Hepatocyte (in vitro differentiated cells): Measurements from ENCODE around the gene SOSTDC1. TPM values are rescaled to one million over a fixed set of nuclear protein-coding genes. Genes with fewer than 3 reads are reported as not detected.

ENCODE experiments used
- DNase-seq: peaks from one replicate; pipeline ENCODE4 v3.0.0-alpha.2; 2016; ENCODE audit warnings: low spot score
- H2AFZ ChIP-seq: fragments of 200-600 bp; sonication (generic); 2 replicates; pipeline ENCODE4 v1.6.0; 2016; ENCODE audit warnings: antibody characterized with exemption, mild to moderate bottlenecking
- H3K27ac ChIP-seq: fragments of 200-600 bp; sonication (generic); 2 replicates; pipeline ENCODE4 v1.5.1; 2016; ENCODE audit warnings: mild to moderate bottlenecking
- H3K27me3 ChIP-seq: fragments of 200-600 bp; sonication (generic); 2 replicates; pipeline ENCODE4 v1.6.1; 2016
- H3K36me3 ChIP-seq: fragments of 200-600 bp; sonication (generic); replicated peaks from 2 replicates; pipeline ENCODE4 v1.5.1; 2016; ENCODE audit warnings: low read depth; ENCODE audit not compliant: insufficient read depth
- H3K4me1 ChIP-seq: fragments of 200-600 bp; sonication (generic); 2 replicates; pipeline ENCODE4 v1.5.1; 2016; ENCODE audit warnings: mild to moderate bottlenecking, moderate library complexity; ENCODE audit not compliant: insufficient read depth
- H3K4me2 ChIP-seq: fragments of 200-600 bp; sonication (generic); 2 replicates; pipeline ENCODE4 v1.6.0; 2016
- H3K4me3 ChIP-seq: fragments of 200-600 bp; sonication (generic); 2 replicates; pipeline ENCODE4 v1.5.1; 2016; ENCODE audit warnings: mild to moderate bottlenecking
- H3K79me2 ChIP-seq: fragments of 200-600 bp; sonication (generic); 2 replicates; pipeline ENCODE4 v1.6.0; 2017; ENCODE audit warnings: mild to moderate bottlenecking
- H3K9me2 ChIP-seq: fragments of 200-600 bp; sonication (generic); replicated peaks from 2 replicates; pipeline ENCODE4 v1.6.0; 2017; ENCODE audit warnings: mild to moderate bottlenecking; ENCODE audit not compliant: insufficient read depth
- H3K9me3 ChIP-seq: fragments of 200-600 bp; sonication (generic); 2 replicates; pipeline ENCODE4 v1.5.1; 2016; ENCODE audit warnings: low read depth, mild to moderate bottlenecking
- H4K20me1 ChIP-seq: fragments of 200-600 bp; sonication (generic); 2 replicates; pipeline ENCODE4 v1.6.0; 2016; ENCODE audit warnings: mild to moderate bottlenecking; ENCODE audit not compliant: insufficient read depth, poor library complexity, severe bottlenecking
- CTCF ChIP-seq: fragments of 200-600 bp; sonication (generic); IDR thresholded peaks from 2 replicates; pipeline ENCODE4 v1.5.1; 2016; ENCODE audit warnings: antibody characterized with exemption, mild to moderate bottlenecking; ENCODE audit not compliant: poor library complexity
- EZH2 ChIP-seq: fragments of 200-600 bp; sonication (generic); IDR thresholded peaks from 2 replicates; pipeline ENCODE4 v1.6.1; 2016; ENCODE audit warnings: antibody characterized with exemption, mild to moderate bottlenecking, borderline replicate concordance
- EZH2phosphoT487 ChIP-seq: fragments of 200-600 bp; sonication (generic); IDR thresholded peaks from one replicate; pipeline ENCODE4 v1.6.1; 2018; ENCODE audit warnings: antibody characterized with exemption, mild to moderate bottlenecking, low read depth, moderate library complexity; ENCODE audit not compliant: unreplicated experiment, severe bottlenecking
- whole genome bisulfite sequencing: methylation state at CpG from one replicate; pipeline ENCODE4 v1.1.6; 2016; ENCODE audit warnings: low lambda C conversion rate; ENCODE audit errors: missing lambda C conversion rate; 5-methylcytosine and 5-hydroxymethylcytosine counted together
- polyA plus RNA-seq: library from polyadenylated mRNA; unstranded; fragments of >200 nt; fragmentation: Nextera tagmentation; extraction: Ambion mirVana; gene quantifications from 2 replicates; pipeline ENCODE4 v1.2.1, GENCODE V29; 2016
- total RNA-seq: library from RNA; depleted of rRNA; stranded (reverse); fragments of >200 nt; gene quantifications from 2 replicates; pipeline ENCODE4 v1.2.3, GENCODE V29; 2014

SOSTDC1 gene
- total and polyA plus RNA-seq, 2 experiments from 2014 or later = 38.5 to 71.5 TPM

- Histone ChIP-seq H3K9me2 (no peaks in the 10 kb centered on the region), H3K4me3 (peak overlapping the region; percentile 35), H3K36me3 (no peaks in the 10 kb centered on the region), H3K9me3 (no peaks in the 10 kb centered on the region), H2AFZ (peak overlapping the region; percentile 85), H3K4me1 (peaks cover 11% of the 10 kb centered on the region), H3K4me2 (peak overlapping the region; percentile 82), H3K27ac (peak overlapping the region; percentile 98), H3K27me3 (no peaks in the 10 kb centered on the region), H3K79me2 (peaks cover 14% of the 10 kb centered on the region), H4K20me1 (no peaks in the 10 kb centered on the region)
- TF ChIP-seq CTCF = peak; percentile 25
- no peak for TF ChIP-seq EZH2
- DNase-seq = peak; percentile 95
- 8% methylated on average over 44 of the region's 56 CpGs for WGBS
Measured at GRCh38 chr7:16420649-16421332, 44.7 kb downstream of the SOSTDC1 start.

GRCh38 chr7:16420329-16420648 lies 45.2 kb downstream of the SOSTDC1 start:
- H2AFZ ChIP-seq = peak overlapping the region; percentile 85
- H3K4me3 ChIP-seq = peak overlapping the region; percentile 35
- H3K9me2 ChIP-seq = no peaks in the 10 kb centered on the region
- TF ChIP-seq CTCF (no peak), EZH2 (no peak), EZH2phosphoT487 (no peak)
- H3K4me2 ChIP-seq = peak overlapping the region; percentile 82
- H3K27me3 ChIP-seq = no peaks in the 10 kb centered on the region
- DNase-seq = no peak
- no peaks in the 10 kb centered on the region for H3K9me3 ChIP-seq
- H3K36me3 ChIP-seq = no peaks in the 10 kb centered on the region
- H4K20me1 ChIP-seq = no peaks in the 10 kb centered on the region
- WGBS = 19% methylated on average over 3 of the region's 3 CpGs
- peaks cover 15% of the 10 kb centered on the region for H3K79me2 ChIP-seq
- peak overlapping the region; percentile 98 for H3K27ac ChIP-seq
- peaks cover 11% of the 10 kb centered on the region for H3K4me1 ChIP-seq

DNA sequence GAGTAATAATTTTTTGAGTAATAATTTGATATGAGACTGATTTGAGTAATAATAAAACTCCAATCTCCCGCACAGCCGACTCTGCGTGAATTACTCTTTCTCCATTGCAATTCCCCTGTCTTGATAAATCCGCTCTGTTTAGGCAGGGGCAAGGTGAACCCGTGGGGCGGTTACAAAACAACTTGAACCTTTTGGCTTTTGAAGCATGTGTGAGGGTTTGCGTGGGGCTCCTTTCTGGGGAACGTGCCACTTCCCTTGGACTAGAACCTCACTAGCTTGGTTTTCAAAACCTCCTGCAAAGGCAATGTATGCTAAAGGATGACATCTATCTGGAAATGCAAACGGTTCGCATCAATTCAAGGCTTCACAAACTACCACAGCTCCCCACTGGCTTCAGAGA lies 45.7 kb downstream of the SOSTDC1 start:
- Histone ChIP-seq H3K9me3 (no peaks in the 10 kb centered on the region), H2AFZ (peak overlapping the region; percentile 85), H3K4me2 (peak overlapping the region; percentile 82), H3K36me3 (no peaks in the 10 kb centered on the region), H3K27me3 (no peaks in the 10 kb centered on the region), H3K27ac (peak overlapping the region; percentile 98), H3K4me1 (peaks cover 11% of the 10 kb centered on the region), H3K9me2 (no peaks in the 10 kb centered on the region), H4K20me1 (no peaks in the 10 kb centered on the region), H3K4me3 (peak overlapping the region; percentile 35), H3K79me2 (peaks cover 18% of the 10 kb centered on the region)
- 80% methylated on average over 10 of the region's 10 CpGs for WGBS
- no peak for DNase-seq
- TF ChIP-seq EZH2phosphoT487 (no peak), CTCF (no peak), EZH2 (no peak)
